Suppressor macrophage treated with lipopolysaccharide for 1 hour (primary cell): Measurements from ENCODE around the gene CNOT11.
"Not testable (repeated sequence)": the region's sequence is repeated elsewhere in the genome, so short reads cannot be mapped to it uniquely, and the experiment has no call there.

Source experiments
- DNase-seq, 3 donors: peaks; one replicate each; pipeline ENCODE4 v3.0.0-alpha.2; 2020 to 2022

CNOT11 gene

DNA sequence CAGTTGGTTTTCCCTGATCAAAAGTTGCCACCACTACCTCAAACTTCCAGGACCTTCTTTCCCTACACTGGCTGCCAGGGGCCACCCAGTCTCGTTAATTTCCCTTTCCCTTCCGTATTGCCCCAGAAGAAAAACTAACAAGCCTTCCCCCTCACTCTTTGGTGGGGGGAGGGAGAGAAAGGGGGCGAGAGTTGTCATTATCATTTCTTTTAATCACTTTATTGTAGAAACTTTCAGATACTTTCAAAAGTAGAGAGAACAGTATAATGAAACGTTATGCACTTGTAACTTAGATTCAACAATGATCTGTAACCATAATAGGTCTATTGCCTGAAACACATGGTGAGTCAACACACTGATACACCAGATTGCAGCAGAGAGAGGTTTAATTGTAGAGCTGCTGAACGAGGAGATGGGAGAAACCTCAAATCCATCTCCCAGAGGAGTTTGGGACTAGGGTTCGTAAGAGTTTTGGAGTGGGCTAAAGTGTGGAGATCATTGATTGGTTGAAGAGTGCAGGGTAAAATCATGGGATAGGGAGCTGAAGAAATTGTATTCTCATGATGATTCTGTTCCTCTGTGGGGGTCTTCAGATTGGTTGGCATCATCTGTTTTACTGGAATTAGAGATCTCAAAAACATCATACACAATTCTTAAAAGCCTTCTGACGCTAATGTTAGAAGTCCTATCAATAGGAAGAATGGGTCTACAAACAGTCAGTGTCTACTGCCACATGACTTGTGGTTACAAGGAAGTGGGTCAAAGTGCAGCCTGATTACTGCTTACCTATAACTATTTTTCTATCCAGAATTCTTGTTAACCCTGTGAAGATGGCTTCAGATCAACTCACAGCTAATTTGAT lies 58.4 kb downstream of the CNOT11 start:
- DNase-seq: peak in 1 of 3 donors; percentile 49

DNA sequence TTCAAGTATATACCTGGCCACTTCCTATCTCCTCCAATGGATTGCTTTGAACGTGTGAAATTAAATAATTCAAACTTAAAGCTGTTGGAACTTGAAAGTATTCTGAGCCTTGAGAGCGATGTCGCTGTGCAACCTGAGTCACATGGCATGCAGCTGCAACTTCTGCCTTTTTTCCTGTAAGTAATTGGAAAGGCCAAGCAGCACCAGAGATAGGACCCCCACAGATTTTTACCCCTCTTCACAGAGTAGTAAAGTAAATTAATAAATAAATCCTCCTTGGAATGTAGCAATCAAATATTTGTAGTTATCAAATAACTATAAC lies 59.0 kb downstream of the CNOT11 start:
- DNase-seq: peak in 1 of 3 donors; percentile 30

DNA sequence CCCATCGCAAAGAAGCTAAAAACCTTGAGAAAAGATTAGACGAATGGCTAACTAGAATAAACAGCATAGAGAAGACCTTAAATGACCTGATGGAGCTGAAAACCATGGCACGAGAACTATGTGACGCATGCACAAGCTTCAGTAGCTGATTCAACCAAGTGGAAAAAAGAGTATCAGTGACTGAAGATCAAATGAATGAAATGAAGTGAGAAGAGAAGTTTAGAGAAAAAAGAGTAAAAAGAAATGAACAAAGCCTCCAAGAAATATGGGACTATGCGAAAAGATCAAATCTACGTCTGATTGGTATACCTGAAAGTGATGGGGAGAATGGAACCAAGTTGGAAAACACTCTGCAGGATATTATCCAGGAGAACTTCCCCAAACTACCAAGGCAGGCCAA lies 63.9 kb downstream of the CNOT11 start:
- not testable (repeated sequence) for DNase-seq
